HAP-1 (cell line): Measurements from ENCODE around the gene LYL1.
A peak's percentile ranks its signal among the peaks of the same experiment; 100 is the strongest.

Experiments
- DNase-seq, 2 experiments: peaks; one replicate each; pipeline ENCODE4 v3.0.0-alpha.2; 2016 to 2020; ENCODE audit warnings: low spot score in 2 of 2
- H3K27me3 ChIP-seq: fragments of 250-450 bp; sonication (Bioruptor Pico); 2 replicates; pipeline ENCODE4 v1.5.1; 2020; ENCODE audit warnings: low read depth, mild to moderate bottlenecking, moderate library complexity
- H3K36me3 ChIP-seq: fragments of 250-450 bp; sonication (Bioruptor Pico); replicated peaks from 2 replicates; pipeline ENCODE4 v1.5.1; 2020; ENCODE audit warnings: mild to moderate bottlenecking
- H3K4me1 ChIP-seq: fragments of 250-450 bp; sonication (Bioruptor Pico); 2 replicates; pipeline ENCODE4 v1.5.1; 2020; ENCODE audit warnings: mild to moderate bottlenecking
- H3K4me3 ChIP-seq: fragments of 250-450 bp; sonication (Bioruptor Pico); 2 replicates; pipeline ENCODE4 v1.5.1; 2020; ENCODE audit warnings: mild to moderate bottlenecking, moderate library complexity
- H3K9me3 ChIP-seq: fragments of 250-450 bp; sonication (Bioruptor Pico); 2 replicates; pipeline ENCODE4 v1.5.1; 2020; ENCODE audit warnings: mild to moderate bottlenecking, moderate library complexity
- in situ Hi-C: fragments of 300-500 bp; cut with MboI; formaldehyde crosslinking; loops from 3 replicates; pipeline ENCODE4 v1.14.3; 2020; ENCODE audit warnings: low sequenced_read_pairs, inconsistent platforms, mixed read lengths

The LYL1 gene

DNA sequence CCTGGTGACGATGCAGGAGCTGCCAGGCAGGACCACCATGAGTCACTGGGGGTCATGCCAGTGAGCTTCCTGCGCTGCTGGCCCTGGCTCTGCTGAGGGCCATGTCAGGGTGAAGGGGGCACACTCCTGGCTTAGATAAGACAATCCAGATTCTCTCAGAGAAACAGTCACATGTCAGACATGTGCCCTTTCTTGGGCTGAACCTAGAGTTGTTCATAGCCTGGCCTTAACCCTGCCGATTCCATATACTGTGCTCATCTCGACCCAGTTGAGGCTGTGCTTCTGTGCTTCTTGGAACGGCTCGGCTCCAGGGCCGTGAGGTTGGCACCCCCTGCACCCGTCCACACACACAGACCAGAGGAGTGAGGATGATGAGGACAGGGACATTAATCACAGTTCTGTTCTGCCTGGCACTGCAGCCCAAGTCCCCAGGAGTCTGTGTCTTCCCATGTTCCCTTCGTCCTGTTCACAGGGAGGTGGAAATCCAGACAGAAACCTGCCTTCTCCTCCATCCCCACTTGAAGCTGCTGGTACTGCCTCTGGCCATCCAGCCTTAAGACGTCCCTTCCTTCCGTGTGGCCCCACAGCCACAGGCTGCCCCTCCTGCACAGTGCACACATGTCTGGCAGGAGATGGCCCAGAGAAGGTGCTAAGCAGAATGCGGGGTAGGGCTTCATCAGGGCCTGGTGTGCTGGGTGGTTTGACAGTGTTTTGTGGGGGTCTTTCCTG, 50.0 kb downstream of the LYL1 start:
- no peak for DNase-seq
- in situ Hi-C loops = no loop called here
- no peaks in the 10 kb centered on the region for H3K27me3 ChIP-seq
- H3K4me3 ChIP-seq = no peak overlapping the region
- H3K36me3 ChIP-seq = no peaks in the 10 kb centered on the region
- H3K9me3 ChIP-seq = no peaks in the 10 kb centered on the region
- peaks cover 12% of the 10 kb centered on the region for H3K4me1 ChIP-seq

DNA sequence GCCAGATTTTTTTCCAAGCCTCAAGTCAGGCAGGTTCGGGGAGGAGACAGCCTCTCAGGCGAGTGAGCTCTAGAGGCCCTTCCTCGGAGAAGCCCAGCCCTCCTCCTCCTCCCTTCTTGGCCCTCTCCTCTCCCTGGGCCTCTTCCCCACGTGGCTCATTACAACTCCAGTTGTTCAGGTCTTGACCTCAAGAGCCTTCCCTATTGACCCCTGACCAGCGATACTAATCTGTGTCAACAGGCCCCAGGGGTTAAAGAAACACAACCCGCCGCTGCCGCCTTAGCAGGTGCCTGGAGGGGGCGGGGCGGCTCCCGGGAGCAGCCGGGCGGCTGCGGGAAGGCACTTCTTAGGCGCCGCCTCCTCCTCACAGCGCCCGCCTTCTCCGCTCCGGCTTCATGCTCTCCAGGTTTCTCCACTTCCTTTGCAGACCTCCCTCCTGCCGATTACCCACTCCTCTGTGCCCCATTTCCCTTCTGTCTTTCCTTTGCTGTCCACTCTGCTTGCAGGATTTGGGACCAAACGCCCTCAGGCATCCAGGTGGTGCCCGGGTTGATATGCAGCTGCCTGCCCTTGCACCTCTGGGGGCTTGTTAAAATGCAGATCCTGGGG, 51.0 kb downstream of the LYL1 start:
- Histone ChIP-seq H3K9me3 (no peaks in the 10 kb centered on the region), H3K27me3 (no peaks in the 10 kb centered on the region), H3K36me3 (no peaks in the 10 kb centered on the region), H3K4me3 (no peak overlapping the region), H3K4me1 (peaks cover 12% of the 10 kb centered on the region)
- in situ Hi-C loops = no loop called here
- DNase-seq = peak; percentile 68 to 85

DNA sequence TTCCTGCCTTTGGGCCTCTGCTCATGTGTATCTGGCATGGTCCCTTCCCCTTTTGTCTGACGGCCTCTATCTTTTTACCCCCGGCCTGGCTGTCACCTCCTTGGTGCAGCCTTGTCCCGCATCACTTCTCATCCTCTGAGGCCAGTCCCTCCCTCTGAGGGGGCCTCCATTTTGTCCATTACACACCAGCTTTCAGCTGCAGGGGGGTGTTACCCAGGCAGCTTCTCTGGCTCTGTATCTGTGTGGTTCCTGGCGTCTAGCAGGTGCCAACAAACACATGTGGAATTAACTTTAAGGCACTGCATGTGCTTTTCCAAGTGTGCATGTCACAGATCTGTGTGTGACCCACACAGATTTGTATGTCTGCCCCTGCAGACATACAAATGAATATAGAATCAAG, 52.4 kb downstream of the LYL1 start:
- Histone ChIP-seq H3K4me3 (no peak overlapping the region), H3K4me1 (peaks cover 12% of the 10 kb centered on the region), H3K36me3 (no peaks in the 10 kb centered on the region), H3K27me3 (no peaks in the 10 kb centered on the region), H3K9me3 (no peaks in the 10 kb centered on the region)
- in situ Hi-C loops = no loop called here
- DNase-seq = no peak
